Neutrophil (primary cell): ENCODE measurements around the gene GSDMA.
"Not testable (repeated sequence)": the region's sequence is repeated elsewhere in the genome, so short reads cannot be mapped to it uniquely, and the experiment has no call there.

ENCODE experiments used
- H3K27ac ChIP-seq: fragments of 200-600 bp; sonication (generic); 2 replicates; pipeline ENCODE4 v1.5.1; 2016; ENCODE audit warnings: mild to moderate bottlenecking, moderate library complexity
- H3K27me3 ChIP-seq: fragments of 200-600 bp; sonication (generic); 2 replicates; pipeline ENCODE4 v1.6.0; 2016; ENCODE audit warnings: mild to moderate bottlenecking
- H3K36me3 ChIP-seq: fragments of 200-600 bp; sonication (generic); 2 replicates; pipeline ENCODE4 v1.5.1; 2017
- H3K4me1 ChIP-seq, 2 experiments: fragments of 200-600 bp in 1 of 2; sonication (generic) in 1 of 2; 1 replicate in 1 of 2; 2 replicates in 1 of 2; pipeline versions ENCODE4 v1.5.1 to v1.6.1; 2013 to 2016; ENCODE audit warnings: low read depth in 1 of 2, low read length in 1 of 2, mild to moderate bottlenecking in 1 of 2, moderate library complexity in 1 of 2; ENCODE audit not compliant: control insufficient read depth in 1 of 2, insufficient read depth in 1 of 2
- H3K4me3 ChIP-seq, 2 experiments: fragments of 200-600 bp in 1 of 2; sonication (generic) in 1 of 2; 1 replicate in 1 of 2; 2 replicates in 1 of 2; pipeline ENCODE4 v1.5.1; 2013 to 2016; ENCODE audit warnings: low read depth in 1 of 2, low read length in 1 of 2, mild to moderate bottlenecking in 1 of 2, moderate library complexity in 1 of 2
- H3K9me3 ChIP-seq: fragments of 200-600 bp; sonication (generic); 2 replicates; pipeline ENCODE4 v1.5.1; 2016
- TF ChIP-seq, protein P1 (sequence below): fragments of 200-600 bp; sonication (generic); IDR thresholded peaks from 2 replicates; pipeline ENCODE4 v1.5.1; 2016; ENCODE audit warnings: antibody characterized with exemption

The GSDMA gene

DNA sequence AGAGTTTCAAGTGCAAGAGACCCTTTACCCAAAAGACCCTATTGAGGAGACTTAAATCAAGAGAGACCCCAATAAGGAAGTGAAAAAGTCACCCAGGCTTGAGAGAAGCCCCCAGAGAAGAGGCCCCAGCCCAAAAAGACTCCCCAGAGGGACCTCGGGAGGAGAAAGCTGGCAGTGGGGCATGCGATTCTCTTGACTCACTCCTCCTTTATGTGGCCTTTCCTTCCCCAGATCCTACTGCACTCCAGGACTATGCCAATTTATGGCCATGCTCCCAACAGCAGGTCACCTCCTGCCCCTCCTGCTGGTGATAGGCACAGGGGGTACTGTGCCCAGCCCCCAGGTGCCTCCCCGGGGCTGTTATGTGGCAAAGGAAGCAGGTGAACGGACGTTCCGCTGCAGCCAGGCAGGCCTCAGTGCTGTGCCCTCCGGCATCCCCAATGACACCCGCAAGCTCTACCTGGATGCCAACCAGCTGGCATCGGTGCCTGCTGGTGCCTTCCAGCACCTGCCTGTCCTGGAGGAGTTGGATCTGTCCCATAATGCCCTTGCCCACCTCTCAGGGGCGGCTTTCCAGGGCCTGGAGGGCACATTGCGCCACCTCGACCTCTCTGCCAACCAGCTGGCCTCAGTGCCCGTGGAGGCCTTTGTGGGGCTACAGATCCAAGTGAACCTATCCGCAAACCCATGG lies 19.0 kb upstream of the GSDMA start:
- Histone ChIP-seq H3K27me3 (peaks cover 5% of the 10 kb centered on the region), H3K4me1 (no peaks in the 10 kb centered on the region), H3K27ac (no peak overlapping the region), H3K36me3 (no peaks in the 10 kb centered on the region), H3K4me3 (no peak overlapping the region), H3K9me3 (no peaks in the 10 kb centered on the region)
- TF ChIP-seq, protein P1, sequence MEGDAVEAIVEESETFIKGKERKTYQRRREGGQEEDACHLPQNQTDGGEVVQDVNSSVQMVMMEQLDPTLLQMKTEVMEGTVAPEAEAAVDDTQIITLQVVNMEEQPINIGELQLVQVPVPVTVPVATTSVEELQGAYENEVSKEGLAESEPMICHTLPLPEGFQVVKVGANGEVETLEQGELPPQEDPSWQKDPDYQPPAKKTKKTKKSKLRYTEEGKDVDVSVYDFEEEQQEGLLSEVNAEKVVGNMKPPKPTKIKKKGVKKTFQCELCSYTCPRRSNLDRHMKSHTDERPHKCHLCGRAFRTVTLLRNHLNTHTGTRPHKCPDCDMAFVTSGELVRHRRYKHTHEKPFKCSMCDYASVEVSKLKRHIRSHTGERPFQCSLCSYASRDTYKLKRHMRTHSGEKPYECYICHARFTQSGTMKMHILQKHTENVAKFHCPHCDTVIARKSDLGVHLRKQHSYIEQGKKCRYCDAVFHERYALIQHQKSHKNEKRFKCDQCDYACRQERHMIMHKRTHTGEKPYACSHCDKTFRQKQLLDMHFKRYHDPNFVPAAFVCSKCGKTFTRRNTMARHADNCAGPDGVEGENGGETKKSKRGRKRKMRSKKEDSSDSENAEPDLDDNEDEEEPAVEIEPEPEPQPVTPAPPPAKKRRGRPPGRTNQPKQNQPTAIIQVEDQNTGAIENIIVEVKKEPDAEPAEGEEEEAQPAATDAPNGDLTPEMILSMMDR, result no peak

DNA sequence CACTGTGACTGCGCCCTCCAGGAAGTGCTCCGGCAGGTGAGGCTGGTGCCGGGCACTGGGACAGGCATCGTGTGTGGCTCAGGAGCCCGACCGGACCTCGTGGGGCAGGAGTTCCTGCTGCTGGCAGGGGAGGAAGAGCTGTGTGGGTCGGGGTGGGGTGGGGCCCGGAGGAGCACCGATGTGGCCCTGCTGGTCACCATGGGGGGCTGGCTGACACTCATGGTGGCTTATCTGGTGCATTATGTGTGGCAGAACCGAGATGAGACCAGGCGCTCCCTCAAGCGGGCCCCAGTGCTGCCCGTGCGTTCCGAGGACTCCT lies 18.5 kb upstream of the GSDMA start:
- no peak overlapping the region for H3K27ac ChIP-seq
- H3K36me3 ChIP-seq, result no peaks in the 10 kb centered on the region
- H3K4me1 ChIP-seq, result no peaks in the 10 kb centered on the region
- no peaks in the 10 kb centered on the region for H3K9me3 ChIP-seq
- no peak overlapping the region for H3K4me3 ChIP-seq
- peaks cover 4% of the 10 kb centered on the region for H3K27me3 ChIP-seq
- TF ChIP-seq, protein P1, result no peak

DNA sequence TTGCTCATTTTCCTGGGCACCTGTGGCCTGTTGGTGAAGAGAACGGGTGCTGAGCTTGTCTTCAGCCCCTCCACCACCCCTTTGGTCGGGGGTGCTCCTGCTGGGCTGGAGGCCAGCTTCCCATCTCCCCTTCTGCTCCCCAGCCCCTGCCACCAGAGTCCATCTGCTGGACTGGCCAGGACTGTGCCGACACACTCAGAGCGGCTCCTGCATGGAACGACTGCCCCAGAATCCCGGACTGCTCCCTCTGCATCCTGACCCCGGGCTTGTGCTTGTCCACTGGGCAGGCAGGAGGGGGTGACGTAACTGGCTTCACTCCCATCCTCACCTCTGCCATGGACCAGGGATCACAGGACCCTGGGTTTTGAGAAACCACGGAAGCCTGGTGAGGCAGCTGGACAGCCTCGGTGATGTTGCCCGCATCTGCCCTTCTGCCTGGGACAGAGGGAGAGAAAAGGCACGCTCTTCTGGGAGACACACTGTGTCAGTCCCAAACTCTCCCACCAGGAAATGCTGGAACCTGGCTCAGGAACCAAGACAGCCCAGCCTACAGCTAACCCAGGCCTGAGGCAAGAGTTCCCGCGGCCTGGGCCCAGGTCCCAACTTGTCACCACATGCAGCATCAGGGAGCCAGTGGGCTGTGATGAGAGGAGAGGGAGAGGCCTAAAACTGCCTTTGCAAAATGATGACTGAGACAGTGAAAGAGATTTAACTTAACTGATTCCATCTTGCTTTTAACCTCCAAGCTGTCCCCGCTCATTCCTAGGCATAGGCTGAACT lies 16.1 kb upstream of the GSDMA start:
- no peak overlapping the region for H3K27ac ChIP-seq
- H3K36me3 ChIP-seq, result no peaks in the 10 kb centered on the region
- TF ChIP-seq, protein P1, result no peak
- H3K4me3 ChIP-seq, result no peak overlapping the region
- H3K9me3 ChIP-seq, result no peaks in the 10 kb centered on the region
- H3K27me3 ChIP-seq, result peaks cover 13% of the 10 kb centered on the region
- H3K4me1 ChIP-seq, result no peaks in the 10 kb centered on the region

DNA sequence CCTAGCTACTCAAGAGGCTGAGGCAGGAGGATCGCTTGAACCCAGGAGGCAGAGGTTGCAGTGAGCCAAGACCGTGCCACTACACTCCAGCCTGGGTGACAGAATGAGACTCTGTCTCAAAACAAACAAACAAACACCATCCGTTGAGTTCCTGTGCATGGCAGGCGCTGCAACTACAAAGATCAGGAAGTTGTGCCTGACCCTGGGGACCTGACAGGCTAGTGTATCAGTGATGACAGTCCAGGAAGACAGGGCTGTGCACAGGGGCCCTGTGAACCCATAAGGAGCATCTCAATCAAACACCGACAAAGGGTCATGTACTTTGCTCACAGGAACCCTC lies 14.3 kb upstream of the GSDMA start:
- H3K9me3 ChIP-seq, H3K36me3 ChIP-seq, H3K4me3 ChIP-seq, H3K27ac ChIP-seq: not testable (repeated sequence)
- H3K4me1 ChIP-seq, result peaks cover 9 to 10% of the 10 kb centered on the region in 2 experiments
- H3K27me3 ChIP-seq, result peaks cover 18% of the 10 kb centered on the region

DNA sequence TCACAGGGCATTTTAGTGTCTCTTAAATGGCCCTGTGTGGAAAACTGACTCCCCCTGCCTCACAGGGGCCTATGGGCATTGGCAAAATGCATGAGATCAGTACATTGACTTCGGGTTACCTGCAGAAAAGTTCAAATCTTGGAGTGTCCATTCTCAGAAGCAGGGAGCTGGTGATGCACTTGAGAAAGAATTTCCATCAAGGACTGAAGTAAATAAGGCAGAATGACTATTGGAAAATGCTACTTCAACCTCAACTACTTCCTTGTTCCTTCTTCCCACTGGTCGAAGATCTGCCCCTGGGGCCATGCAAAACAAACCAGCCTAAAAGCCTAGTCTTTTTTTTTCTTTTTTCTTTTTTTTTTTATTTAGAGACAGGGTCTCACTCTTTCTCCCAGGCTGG lies 13.8 kb upstream of the GSDMA start:
- Histone ChIP-seq H3K36me3 (no peaks in the 10 kb centered on the region), H3K4me3 (no peak overlapping the region), H3K4me1 (peaks cover 10 to 13% of the 10 kb centered on the region in 2 experiments), H3K27me3 (peaks cover 18% of the 10 kb centered on the region), H3K9me3 (no peaks in the 10 kb centered on the region), H3K27ac (no peak overlapping the region)
- TF ChIP-seq, protein P1, result no peak

DNA sequence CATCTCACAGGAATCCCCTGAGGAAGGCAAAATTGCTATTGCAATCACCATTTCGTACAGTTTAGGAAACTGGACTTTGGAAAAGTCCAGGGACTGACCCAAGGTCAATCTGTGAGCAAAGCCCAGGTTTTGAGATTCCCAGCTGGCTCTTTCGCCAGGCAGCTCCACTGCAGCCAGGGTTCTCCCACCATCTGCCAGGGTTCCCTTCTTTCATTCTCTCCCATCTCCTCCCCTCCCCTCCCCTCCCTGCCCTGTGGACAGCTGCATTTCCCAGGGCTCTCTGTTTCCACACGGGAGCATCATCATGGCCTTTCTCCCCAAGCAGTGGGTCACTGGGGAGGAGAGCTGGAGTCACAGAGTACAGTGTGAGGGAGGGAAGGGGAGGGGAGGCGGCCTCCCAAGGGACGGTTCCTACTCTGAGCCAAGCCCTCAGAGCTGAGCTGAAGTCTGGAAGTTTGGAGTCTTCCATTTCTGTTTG lies 11.9 kb upstream of the GSDMA start:
- Histone ChIP-seq H3K9me3 (no peaks in the 10 kb centered on the region), H3K27me3 (peaks cover 18% of the 10 kb centered on the region), H3K27ac (no peak overlapping the region), H3K4me3 (no peak overlapping the region), H3K36me3 (no peaks in the 10 kb centered on the region), H3K4me1 (peaks cover 10 to 13% of the 10 kb centered on the region in 2 experiments)
- TF ChIP-seq, protein P1, result no peak
